ENCODE measurements around the gene CITED2.
A peak's percentile ranks its signal among the peaks of the same experiment; 100 is the strongest.

The CITED2 gene

GRCh38 chr6:139381216-139381865 lies 6.9 kb upstream of the CITED2 start:
- no peak for DNase-seq (ENCODE audit: low read depth)

GRCh38 chr6:139380611-139381010 lies 6.2 kb upstream of the CITED2 start:
- DNase-seq (ENCODE audit: low read depth), result no peak

- no peak for DNase-seq (ENCODE audit: low read depth)
These were observed 5.7 kb upstream of the CITED2 start for GRCh38 chr6:139380168-139380567.

GRCh38 chr6:139378882-139379341 lies 4.5 kb upstream of the CITED2 start:
- DNase-seq (ENCODE audit: low read depth), result no peak

- DNase-seq (ENCODE audit: low read depth), result no peak
These were observed 3.8 kb upstream of the CITED2 start for GRCh38 chr6:139378226-139378625.

- no peak for DNase-seq (ENCODE audit: low read depth)
These were observed 2.3 kb upstream of the CITED2 start for GRCh38 chr6:139376604-139377218.

DNA sequence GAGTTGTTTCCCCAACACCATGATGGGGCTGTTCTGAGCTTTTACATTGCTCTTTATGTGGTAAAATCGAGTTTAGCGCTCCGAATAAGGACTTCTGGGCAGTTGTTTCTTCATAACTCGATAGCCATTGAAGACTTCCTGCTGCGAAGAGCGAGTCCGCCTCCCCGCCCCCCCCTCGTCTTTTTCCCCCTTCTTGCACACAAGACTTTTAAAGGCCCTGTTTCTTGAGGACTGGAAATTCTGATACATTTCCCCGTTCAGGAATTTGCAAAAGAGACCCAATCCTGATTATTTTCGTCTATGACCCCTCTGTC lies 1.5 kb upstream of the CITED2 start:
- DNase-seq (ENCODE audit: low read depth), result no peak

DNA sequence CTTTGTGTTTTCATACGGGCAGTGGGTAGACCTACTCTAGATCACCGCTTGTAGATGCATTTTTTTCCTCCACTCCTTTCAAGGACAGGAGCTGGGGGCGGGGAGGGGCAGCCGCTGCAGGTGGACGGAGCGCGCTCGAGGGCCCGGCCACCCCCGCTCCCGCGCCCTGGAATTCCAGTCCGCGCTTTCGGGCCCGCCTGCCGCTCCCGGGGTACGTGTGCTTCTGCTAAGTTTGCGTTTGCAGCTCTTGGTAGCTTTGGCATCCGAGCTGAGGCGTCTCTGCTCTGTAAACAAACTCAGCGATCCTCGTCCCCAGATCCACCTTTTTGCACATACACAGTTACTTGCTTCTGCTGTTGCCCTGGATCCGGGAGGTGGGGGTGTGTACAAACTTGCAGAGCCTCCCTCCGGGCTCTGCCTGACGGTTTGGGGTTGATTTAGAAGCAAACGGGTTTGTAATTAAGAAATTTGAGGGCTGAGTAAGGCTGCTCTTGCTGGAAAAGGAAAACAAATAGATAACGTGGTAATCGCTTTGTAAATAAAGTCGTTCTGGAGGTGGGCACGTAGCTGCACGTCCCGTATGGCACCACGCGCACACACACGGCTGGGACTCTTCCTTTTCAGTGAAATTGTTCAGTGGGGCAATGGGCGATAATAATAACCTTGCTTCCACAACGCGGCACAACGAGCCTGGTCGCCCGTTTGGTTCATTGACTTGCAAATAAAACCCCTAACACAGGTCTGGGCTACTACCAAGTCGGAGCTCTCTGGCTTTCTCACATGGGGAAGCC lies 973 bp upstream of the CITED2 start:
- DNase-seq (ENCODE audit: low read depth), result peak; percentile 85

GRCh38 chr6:139373928-139374356 lies 506 bp downstream of the CITED2 start:
- DNase-seq (ENCODE audit: low read depth), result no peak

GRCh38 chr6:139373154-139373927 lies 1.1 kb downstream of the CITED2 start:
- no peak for DNase-seq (ENCODE audit: low read depth)

GRCh38 chr6:139372326-139373153 lies 1.9 kb downstream of the CITED2 start:
- no peak for DNase-seq (ENCODE audit: low read depth)

GRCh38 chr6:139371421-139372203 lies 2.8 kb downstream of the CITED2 start:
- DNase-seq (ENCODE audit: low read depth), result no peak

- no peak for DNase-seq (ENCODE audit: low read depth)
These were observed 3.5 kb downstream of the CITED2 start for GRCh38 chr6:139370999-139371345.

GRCh38 chr6:139370283-139370998 lies 4.0 kb downstream of the CITED2 start:
- DNase-seq (ENCODE audit: low read depth), result no peak

DNA sequence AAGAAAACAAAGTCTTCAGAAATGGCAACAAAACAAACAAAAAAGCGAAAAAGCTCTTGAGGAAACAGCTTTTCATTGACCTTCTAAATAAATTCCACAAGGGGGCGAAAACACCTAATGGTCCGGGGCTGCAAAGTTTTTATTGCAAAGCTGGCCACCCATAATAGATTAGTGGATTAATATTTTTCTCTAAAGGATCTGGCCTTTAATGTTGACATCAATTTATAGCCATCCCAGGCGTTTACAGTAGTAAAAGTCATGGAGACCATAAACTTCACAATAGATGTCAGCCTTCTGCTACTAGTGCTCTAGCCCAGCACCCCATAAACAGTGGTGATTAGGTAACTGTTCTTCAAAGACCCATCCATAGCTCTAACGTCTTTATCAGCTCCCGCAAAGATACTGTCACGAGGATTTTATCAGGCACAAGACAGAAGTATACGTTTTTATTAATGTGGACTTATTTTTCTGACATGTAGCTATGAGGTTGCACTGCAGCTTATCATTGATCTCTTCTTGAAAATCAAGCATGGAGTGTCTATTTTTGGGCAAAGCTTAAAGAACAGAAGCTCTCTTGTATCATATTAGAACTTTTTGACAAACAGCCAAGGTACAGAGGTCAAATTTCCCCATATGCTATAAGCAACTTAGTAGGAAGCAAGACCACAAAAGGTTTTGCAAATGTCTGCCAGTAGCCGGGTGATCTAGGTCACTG lies 4.7 kb downstream of the CITED2 start:
- peak; percentile 69 for DNase-seq (ENCODE audit: low read depth)

DNA sequence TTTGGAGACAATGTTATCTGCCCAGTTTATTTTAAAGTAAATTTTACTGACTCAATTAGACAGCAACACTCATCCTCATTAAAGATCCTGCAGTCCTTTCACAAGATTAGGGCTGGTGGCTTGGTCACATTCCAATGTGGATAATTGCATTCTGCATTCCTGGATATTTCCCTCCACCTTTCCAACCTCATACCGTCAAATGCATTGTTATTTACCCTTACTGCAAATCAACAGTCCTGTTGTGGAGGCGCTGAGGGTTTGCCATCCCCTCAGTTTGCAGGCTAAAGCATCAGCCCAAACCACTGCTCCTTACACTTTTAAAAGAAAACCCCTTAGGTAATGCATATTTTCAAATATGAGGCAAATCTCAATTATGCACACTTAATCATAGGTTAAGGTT lies 5.4 kb downstream of the CITED2 start:
- DNase-seq (ENCODE audit: low read depth), result no peak

GRCh38 chr6:139368661-139369060 lies 5.8 kb downstream of the CITED2 start:
- DNase-seq (ENCODE audit: low read depth), result no peak

DNA sequence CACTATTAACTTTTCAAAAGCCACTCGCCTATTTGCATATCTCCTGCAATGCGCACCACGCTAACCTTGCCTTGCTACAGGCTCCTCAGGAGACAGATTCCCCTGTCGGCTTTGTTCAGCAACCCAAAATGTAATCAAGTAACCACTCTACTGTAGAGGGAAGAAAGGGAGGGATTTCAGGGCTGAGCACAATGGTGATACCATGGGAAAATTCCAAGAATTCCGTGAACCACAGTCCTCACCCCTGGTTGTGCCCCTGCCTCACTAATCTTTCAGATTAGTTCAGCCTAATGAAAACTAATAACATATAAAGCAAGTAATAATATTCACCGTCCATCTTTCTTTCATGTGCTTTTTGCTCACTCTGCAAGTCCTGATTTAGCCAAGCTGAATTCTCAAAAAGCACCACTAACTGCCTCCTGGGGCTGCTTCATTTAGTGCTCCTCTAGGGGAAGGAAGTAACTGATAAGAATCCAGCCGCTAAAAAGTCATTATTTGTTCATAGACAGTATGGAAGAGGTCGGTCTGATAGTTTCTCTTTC lies 6.6 kb downstream of the CITED2 start:
- DNase-seq (ENCODE audit: low read depth), result no peak

DNA sequence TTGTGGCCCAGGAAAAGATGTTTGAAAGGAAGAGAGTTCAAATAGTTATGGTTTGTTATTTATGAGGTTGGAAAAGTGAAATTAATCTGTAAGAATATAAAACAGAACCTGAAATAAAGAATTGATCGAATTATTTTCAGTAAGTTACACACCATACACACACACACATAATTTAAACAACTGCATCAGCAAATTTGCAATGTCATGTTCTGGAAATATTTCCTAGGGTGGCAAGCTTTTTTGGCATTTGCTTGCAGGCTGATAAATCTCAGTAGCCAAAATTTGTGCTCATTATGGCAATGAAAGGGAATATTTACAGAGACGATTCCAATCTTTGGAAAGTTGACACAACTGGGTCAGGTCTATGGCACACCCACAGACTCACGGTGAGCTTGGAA lies 9.5 kb downstream of the CITED2 start:
- DNase-seq (ENCODE audit: low read depth), result no peak
